ENCODE results near the gene CBR1. TPM values are rescaled to one million over a fixed set of nuclear protein-coding genes. Genes with fewer than 3 reads are reported as not detected.

The CBR1 gene
- total and polyA plus RNA-seq, 10 of the 15 experiments (the other 5 are each of a cell fraction or from before 2014, with no cell fraction given), result 16.9 to 138 (median 57.4) TPM

DNA sequence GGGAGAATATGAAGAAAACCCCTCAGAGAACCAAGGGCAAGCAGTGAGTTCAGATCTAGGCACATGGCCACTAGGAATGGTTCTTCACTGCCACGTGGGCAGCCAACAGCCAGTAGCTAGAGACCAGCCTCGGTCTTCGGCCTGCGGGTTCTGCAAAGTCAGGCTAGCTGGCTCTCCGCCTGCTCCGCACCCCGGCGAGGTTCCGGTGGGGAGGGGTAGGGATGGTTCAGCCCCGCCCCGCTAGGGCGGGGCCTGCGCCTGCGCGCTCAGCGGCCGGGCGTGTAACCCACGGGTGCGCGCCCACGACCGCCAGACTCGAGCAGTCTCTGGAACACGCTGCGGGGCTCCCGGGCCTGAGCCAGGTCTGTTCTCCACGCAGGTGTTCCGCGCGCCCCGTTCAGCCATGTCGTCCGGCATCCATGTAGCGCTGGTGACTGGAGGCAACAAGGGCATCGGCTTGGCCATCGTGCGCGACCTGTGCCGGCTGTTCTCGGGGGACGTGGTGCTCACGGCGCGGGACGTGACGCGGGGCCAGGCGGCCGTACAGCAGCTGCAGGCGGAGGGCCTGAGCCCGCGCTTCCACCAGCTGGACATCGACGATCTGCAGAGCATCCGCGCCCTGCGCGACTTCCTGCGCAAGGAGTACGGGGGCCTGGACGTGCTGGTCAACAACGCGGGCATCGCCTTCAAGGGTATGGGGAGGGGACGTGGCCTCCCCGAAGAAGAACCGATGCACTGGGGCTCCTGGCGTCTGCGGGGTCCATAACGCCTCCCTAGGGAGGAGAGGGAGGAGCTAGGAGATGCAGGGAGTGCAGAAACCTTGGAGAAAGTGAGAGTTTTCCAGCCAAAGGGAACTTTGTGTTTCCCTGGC is at the start of gene CBR1 (continued):
- TF ChIP-seq, protein P1, sequence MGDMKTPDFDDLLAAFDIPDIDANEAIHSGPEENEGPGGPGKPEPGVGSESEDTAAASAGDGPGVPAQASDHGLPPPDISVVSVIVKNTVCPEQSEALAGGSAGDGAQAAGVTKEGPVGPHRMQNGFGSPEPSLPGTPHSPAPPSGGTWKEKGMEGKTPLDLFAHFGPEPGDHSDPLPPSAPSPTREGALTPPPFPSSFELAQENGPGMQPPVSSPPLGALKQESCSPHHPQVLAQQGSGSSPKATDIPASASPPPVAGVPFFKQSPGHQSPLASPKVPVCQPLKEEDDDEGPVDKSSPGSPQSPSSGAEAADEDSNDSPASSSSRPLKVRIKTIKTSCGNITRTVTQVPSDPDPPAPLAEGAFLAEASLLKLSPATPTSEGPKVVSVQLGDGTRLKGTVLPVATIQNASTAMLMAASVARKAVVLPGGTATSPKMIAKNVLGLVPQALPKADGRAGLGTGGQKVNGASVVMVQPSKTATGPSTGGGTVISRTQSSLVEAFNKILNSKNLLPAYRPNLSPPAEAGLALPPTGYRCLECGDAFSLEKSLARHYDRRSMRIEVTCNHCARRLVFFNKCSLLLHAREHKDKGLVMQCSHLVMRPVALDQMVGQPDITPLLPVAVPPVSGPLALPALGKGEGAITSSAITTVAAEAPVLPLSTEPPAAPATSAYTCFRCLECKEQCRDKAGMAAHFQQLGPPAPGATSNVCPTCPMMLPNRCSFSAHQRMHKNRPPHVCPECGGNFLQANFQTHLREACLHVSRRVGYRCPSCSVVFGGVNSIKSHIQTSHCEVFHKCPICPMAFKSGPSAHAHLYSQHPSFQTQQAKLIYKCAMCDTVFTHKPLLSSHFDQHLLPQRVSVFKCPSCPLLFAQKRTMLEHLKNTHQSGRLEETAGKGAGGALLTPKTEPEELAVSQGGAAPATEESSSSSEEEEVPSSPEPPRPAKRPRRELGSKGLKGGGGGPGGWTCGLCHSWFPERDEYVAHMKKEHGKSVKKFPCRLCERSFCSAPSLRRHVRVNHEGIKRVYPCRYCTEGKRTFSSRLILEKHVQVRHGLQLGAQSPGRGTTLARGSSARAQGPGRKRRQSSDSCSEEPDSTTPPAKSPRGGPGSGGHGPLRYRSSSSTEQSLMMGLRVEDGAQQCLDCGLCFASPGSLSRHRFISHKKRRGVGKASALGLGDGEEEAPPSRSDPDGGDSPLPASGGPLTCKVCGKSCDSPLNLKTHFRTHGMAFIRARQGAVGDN (IDR thresholded peaks at IDR 0.05), result peak; percentile 90
- peak; percentile 56; the same call in 1 of the 2 replicates for TF ChIP-seq NFYB (IDR thresholded peaks at IDR 0.05; ENCODE audit: insufficient read depth, low read depth, low read length)

DNA sequence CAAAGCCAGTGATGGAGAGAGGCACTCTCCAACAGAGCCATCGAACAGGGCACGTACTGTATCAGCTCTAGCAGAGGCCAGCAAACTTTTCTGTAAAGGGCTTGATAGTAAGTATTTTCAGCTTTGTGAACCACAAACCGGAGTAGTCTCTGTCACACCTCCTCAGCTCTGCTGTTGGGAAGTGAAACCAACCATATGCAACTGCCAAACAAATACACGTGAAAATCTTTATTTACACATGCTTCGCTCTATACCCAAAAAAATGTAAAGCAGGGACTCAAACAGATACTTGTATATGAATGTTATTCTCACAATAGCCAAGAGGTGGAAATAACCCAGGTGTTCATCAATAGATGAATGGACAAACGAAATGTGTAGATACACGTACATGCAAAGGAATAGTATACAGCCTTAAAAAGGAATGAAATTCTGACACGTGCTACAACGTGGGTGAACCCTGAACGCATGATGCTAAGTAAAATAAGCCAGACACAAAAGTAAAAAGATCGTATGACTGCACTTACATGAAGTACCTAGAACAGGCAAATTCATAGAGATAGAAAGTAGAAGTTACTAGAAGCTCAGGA is 48.5 kb upstream of the CBR1 start:
- Histone ChIP-seq H3K4me3 (no peak overlapping the region), H3K9ac (ENCODE audit: control insufficient read depth, insufficient read depth, low read length) (no peak overlapping the region), H3K4me1 (ENCODE audit: control insufficient read depth, insufficient read depth, low read length) (peaks cover 16% of the 10 kb centered on the region), H4K20me1 (ENCODE audit: control insufficient read depth, insufficient read depth) (no peaks in the 10 kb centered on the region), H2AFZ (ENCODE audit: control insufficient read depth, low read depth, low read length) (no peak overlapping the region), H3K9me3 (replicated peaks; ENCODE audit: control insufficient read depth, insufficient read depth, low read length) (peaks cover 3% of the 10 kb centered on the region), H3K79me2 (ENCODE audit: control insufficient read depth, insufficient read depth, low read length) (no peaks in the 10 kb centered on the region), H3K27me3 (replicated peaks in 1 of 2; ENCODE audit: control insufficient read depth in 2 of 2, insufficient read depth in 2 of 2, low read length in 1 of 2) (no peaks in the 10 kb centered on the region), H3K36me3 (ENCODE audit: control insufficient read depth in 2 of 2, insufficient read depth in 2 of 2, low read length in 1 of 2) (no peaks in the 10 kb centered on the region), H3K27ac (ENCODE audit: control insufficient read depth, insufficient read depth) (no peak overlapping the region), H3K4me2 (ENCODE audit: control insufficient read depth, insufficient read depth) (no peak overlapping the region; the same call in none of the 2 replicates)
- BruUV-seq (replicated peaks), result no TSS peak
- in situ Hi-C loops (cut with MboI) (loop anchor here (10.0 kb wide), 1 partner anchor 1277 kb away; no protein-coding TSS in a partner anchor), intact Hi-C loops (cut with micrococcal nuclease; ENCODE audit: unreplicated experiment) (loop anchor here (10.0 kb wide), 1 partner anchor 1137 kb away; no protein-coding TSS in a partner anchor)
- ChIA-PET SMC1A (ENCODE audit: uncharacterized antibody, unreplicated experiment) (no interaction called here), CTCF (interaction anchor here (0.6 to 1.3 kb wide), 3 partner anchors 14 to 310 kb away, joined by 3 read pairs; no protein-coding TSS in a partner anchor), POLR2A (no interaction called here), RAD21 (ENCODE audit: unreplicated experiment) (interaction anchor here (1.2 kb wide), 1 partner anchor 1276 kb away, joined by 3 read pairs; no protein-coding TSS in a partner anchor)
- WGBS (ENCODE audit: insufficient coverage, insufficient replicate concordance, low lambda C conversion rate, missing lambda C conversion rate), result 25% methylated on average over 11 of the region's 11 CpGs
- DNase-seq (ENCODE audit: low read depth, low spot score), result peak; percentile 41
- ATAC-seq, result peak; percentile 73
- no peak for FAIRE-seq
- TF ChIP-seq, protein P2, sequence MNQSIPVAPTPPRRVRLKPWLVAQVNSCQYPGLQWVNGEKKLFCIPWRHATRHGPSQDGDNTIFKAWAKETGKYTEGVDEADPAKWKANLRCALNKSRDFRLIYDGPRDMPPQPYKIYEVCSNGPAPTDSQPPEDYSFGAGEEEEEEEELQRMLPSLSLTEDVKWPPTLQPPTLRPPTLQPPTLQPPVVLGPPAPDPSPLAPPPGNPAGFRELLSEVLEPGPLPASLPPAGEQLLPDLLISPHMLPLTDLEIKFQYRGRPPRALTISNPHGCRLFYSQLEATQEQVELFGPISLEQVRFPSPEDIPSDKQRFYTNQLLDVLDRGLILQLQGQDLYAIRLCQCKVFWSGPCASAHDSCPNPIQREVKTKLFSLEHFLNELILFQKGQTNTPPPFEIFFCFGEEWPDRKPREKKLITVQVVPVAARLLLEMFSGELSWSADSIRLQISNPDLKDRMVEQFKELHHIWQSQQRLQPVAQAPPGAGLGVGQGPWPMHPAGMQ (IDR thresholded peaks at IDR 0.05; ENCODE audit: borderline replicate concordance), result no peak
- TF ChIP-seq, protein P3, sequence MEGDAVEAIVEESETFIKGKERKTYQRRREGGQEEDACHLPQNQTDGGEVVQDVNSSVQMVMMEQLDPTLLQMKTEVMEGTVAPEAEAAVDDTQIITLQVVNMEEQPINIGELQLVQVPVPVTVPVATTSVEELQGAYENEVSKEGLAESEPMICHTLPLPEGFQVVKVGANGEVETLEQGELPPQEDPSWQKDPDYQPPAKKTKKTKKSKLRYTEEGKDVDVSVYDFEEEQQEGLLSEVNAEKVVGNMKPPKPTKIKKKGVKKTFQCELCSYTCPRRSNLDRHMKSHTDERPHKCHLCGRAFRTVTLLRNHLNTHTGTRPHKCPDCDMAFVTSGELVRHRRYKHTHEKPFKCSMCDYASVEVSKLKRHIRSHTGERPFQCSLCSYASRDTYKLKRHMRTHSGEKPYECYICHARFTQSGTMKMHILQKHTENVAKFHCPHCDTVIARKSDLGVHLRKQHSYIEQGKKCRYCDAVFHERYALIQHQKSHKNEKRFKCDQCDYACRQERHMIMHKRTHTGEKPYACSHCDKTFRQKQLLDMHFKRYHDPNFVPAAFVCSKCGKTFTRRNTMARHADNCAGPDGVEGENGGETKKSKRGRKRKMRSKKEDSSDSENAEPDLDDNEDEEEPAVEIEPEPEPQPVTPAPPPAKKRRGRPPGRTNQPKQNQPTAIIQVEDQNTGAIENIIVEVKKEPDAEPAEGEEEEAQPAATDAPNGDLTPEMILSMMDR (IDR thresholded peaks at IDR 0.05 in 2 of 3, conservative IDR thresholded peaks at IDR 0.05 in 1 of 3; ENCODE audit: control insufficient read depth in 2 of 3, extremely low read depth in 1 of 3, insufficient read depth in 1 of 3, low read depth in 3 of 3, low read length in 3 of 3), result no peak
- TF ChIP-seq CBFB (IDR thresholded peaks at IDR 0.05; ENCODE audit: low read depth), result no peak
- peak; percentile 47; the same call in 1 of the 2 replicates for TF ChIP-seq RUNX3 (IDR thresholded peaks at IDR 0.05; ENCODE audit: low read length)
- TF ChIP-seq CHD2 (IDR thresholded peaks at IDR 0.05; ENCODE audit: borderline replicate concordance, low read depth, low read length), result no peak
- TF ChIP-seq HCFC1 (IDR thresholded peaks at IDR 0.05; ENCODE audit: low read length), result no peak
- TF ChIP-seq RBBP5 (conservative IDR thresholded peaks at IDR 0.05), result no peak
- no peak for TF ChIP-seq IKZF1 (conservative IDR thresholded peaks at IDR 0.05)
- TF ChIP-seq, protein P4, sequence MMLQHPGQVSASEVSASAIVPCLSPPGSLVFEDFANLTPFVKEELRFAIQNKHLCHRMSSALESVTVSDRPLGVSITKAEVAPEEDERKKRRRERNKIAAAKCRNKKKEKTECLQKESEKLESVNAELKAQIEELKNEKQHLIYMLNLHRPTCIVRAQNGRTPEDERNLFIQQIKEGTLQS (IDR thresholded peaks at IDR 0.05; ENCODE audit: borderline replicate concordance, extremely low read depth, low read depth, low read length), result no peak
